PC-3 (cell line): ENCODE measurements around the gene ZNF467. TPM values are rescaled to one million over a fixed set of nuclear protein-coding genes. Genes with fewer than 3 reads are reported as not detected.

ENCODE experiments used
- ATAC-seq: fragments of 200-7000 bp; cut with Tn5 transposase; 2 replicates; pipeline ENCODE4 v1.9.1; 2020; ENCODE audit warnings: mild to moderate bottlenecking, moderate library complexity
- BruUV-seq: library from RNA; stranded (reverse); fragments of 400-500 nt; replicated peaks from 2 replicates; lab custom pipeline; 2021; lab: Mats Ljungman, UMichigan
- CTCF ChIA-PET: fragments of 300-600 bp; sonication (Branson Sonifier 250); formaldehyde crosslinking; loops from one replicate; lab custom pipeline; 2022; ENCODE audit warnings: antibody characterized with exemption; lab: Charles Lee
- POLR2A ChIA-PET: fragments of 300-600 bp; sonication (Branson Sonifier 250); formaldehyde crosslinking; loops from one replicate; lab custom pipeline; 2022; ENCODE audit warnings: antibody characterized with exemption; ENCODE audit not compliant: unreplicated experiment; lab: Charles Lee
- DNase-seq: peaks from one replicate; pipeline ENCODE4 v3.0.0-alpha.2; 2015
- H2AFZ ChIP-seq: fragments of 300-600 bp; sonication (generic); 2 replicates; pipeline ENCODE4 v1.6.0; 2016; ENCODE audit warnings: antibody characterized with exemption, low read length
- H3F3A ChIP-seq: fragments of 300-600 bp; sonication (generic); one replicate; pipeline ENCODE4 v1.6.0; 2017; ENCODE audit warnings: antibody characterized with exemption, low read length, control low read depth, mild to moderate bottlenecking; ENCODE audit not compliant: unreplicated experiment
- H3K27ac ChIP-seq: fragments of 300-600 bp; sonication (generic); 2 replicates; pipeline ENCODE4 v1.5.1; 2016; ENCODE audit warnings: mild to moderate bottlenecking, low read length
- H3K27me3 ChIP-seq: fragments of 300-600 bp; sonication (generic); 2 replicates; pipeline ENCODE4 v1.6.1; 2016; ENCODE audit warnings: low read length, mixed read lengths
- H3K36me3 ChIP-seq: fragments of 300-600 bp; sonication (generic); 2 replicates; pipeline ENCODE4 v1.6.1; 2016; ENCODE audit warnings: low read depth, mixed run types, low read length, mixed read lengths
- H3K4me1 ChIP-seq: fragments of 300-600 bp; sonication (generic); 2 replicates; pipeline ENCODE4 v1.5.1; 2016; ENCODE audit warnings: low read length; ENCODE audit not compliant: insufficient read depth
- H3K4me2 ChIP-seq: fragments of 300-600 bp; sonication (generic); 2 replicates; pipeline ENCODE4 v1.6.0; 2016; ENCODE audit warnings: low read length
- H3K4me3 ChIP-seq: fragments of 300-600 bp; sonication (generic); 2 replicates; pipeline ENCODE4 v1.5.1; 2016; ENCODE audit warnings: mild to moderate bottlenecking, low read length, mixed read lengths
- H3K79me2 ChIP-seq: fragments of 300-600 bp; sonication (generic); 2 replicates; pipeline ENCODE4 v1.6.1; 2017; ENCODE audit warnings: low read length, mixed read lengths
- H3K9ac ChIP-seq: fragments of 300-600 bp; sonication (generic); 2 replicates; pipeline ENCODE4 v1.6.0; 2016; ENCODE audit warnings: mild to moderate bottlenecking, low read length
- H3K9me2 ChIP-seq: fragments of 300-600 bp; sonication (generic); replicated peaks from 2 replicates; pipeline ENCODE4 v1.6.1; 2016; ENCODE audit warnings: mixed run types, low read length, mixed read lengths
- H3K9me3 ChIP-seq: fragments of 300-600 bp; sonication (generic); 2 replicates; pipeline ENCODE4 v1.6.1; 2016; ENCODE audit warnings: low read length, mixed read lengths
- H4K20me1 ChIP-seq: fragments of 300-600 bp; sonication (generic); 2 replicates; pipeline ENCODE4 v1.6.1; 2016; ENCODE audit warnings: low read length, mixed read lengths
- CTCF ChIP-seq: fragments of 300-600 bp; sonication (generic); conservative IDR thresholded peaks from 2 replicates; pipeline ENCODE4 v1.5.1; 2017; ENCODE audit warnings: antibody characterized with exemption, low read depth, mild to moderate bottlenecking, low read length
- EZH2 ChIP-seq: fragments of 300-600 bp; sonication (generic); IDR thresholded peaks from one replicate; pipeline ENCODE4 v1.6.1; 2017; ENCODE audit warnings: antibody characterized with exemption, mild to moderate bottlenecking, low read length; ENCODE audit not compliant: unreplicated experiment
- EZH2phosphoT487 ChIP-seq: fragments of 300-600 bp; sonication (generic); IDR thresholded peaks from 2 replicates; pipeline ENCODE4 v1.6.1; 2018; ENCODE audit warnings: mild to moderate bottlenecking, antibody characterized with exemption, low read length, borderline replicate concordance
- intact Hi-C: fragments of 100-400 bp; cut with micrococcal nuclease; formaldehyde crosslinking; loops from 2 replicates; pipeline ENCODE4 v1.9.0; 2023
- total RNA-seq: library from RNA; depleted of rRNA; stranded (reverse); fragments of >200 nt; gene quantifications from 2 replicates; pipeline ENCODE4 v1.2.3, GENCODE V29; 2014

Gene ZNF467
- total RNA-seq, 1 experiment from 2014 or later: 6.3 TPM

GRCh38 chr7:149729586-149729982 is 43.8 kb downstream of the ZNF467 start:
- no peak overlapping the region for H3K4me3 ChIP-seq
- CTCF ChIA-PET: no interaction called here
- H3K79me2 ChIP-seq: no peaks in the 10 kb centered on the region
- no peak overlapping the region for H3K4me2 ChIP-seq
- H3K9me3 ChIP-seq: no peaks in the 10 kb centered on the region
- H3K9me2 ChIP-seq: no peaks in the 10 kb centered on the region
- DNase-seq (no peak), ATAC-seq (no peak)
- no peaks in the 10 kb centered on the region for H3F3A ChIP-seq
- intact Hi-C loops: no loop called here
- no peaks in the 10 kb centered on the region for H4K20me1 ChIP-seq
- no peaks in the 10 kb centered on the region for H3K27me3 ChIP-seq
- POLR2A ChIA-PET: no interaction called here
- H3K36me3 ChIP-seq: no peaks in the 10 kb centered on the region
- no peak overlapping the region for H3K9ac ChIP-seq
- TF ChIP-seq EZH2phosphoT487: no peak
- no peak for TF ChIP-seq CTCF
- no peak for TF ChIP-seq EZH2
- BruUV-seq: no TSS peak
- no peak overlapping the region for H3K27ac ChIP-seq
- no peaks in the 10 kb centered on the region for H3K4me1 ChIP-seq
- H2AFZ ChIP-seq: no peak overlapping the region

- Histone ChIP-seq H3K27ac (no peak overlapping the region), H3K36me3 (no peaks in the 10 kb centered on the region), H4K20me1 (no peaks in the 10 kb centered on the region), H3K4me2 (no peak overlapping the region), H3F3A (no peaks in the 10 kb centered on the region), H3K79me2 (no peaks in the 10 kb centered on the region), H3K4me3 (no peak overlapping the region), H3K4me1 (no peaks in the 10 kb centered on the region), H3K9ac (no peak overlapping the region), H3K9me3 (no peaks in the 10 kb centered on the region), H3K9me2 (no peaks in the 10 kb centered on the region), H3K27me3 (no peaks in the 10 kb centered on the region), H2AFZ (no peak overlapping the region)
- no peak for TF ChIP-seq CTCF
- POLR2A ChIA-PET: no interaction called here
- CTCF ChIA-PET: no interaction called here
- BruUV-seq: no TSS peak
- ATAC-seq (no peak), DNase-seq (no peak)
- intact Hi-C loops: no loop called here
Measured at GRCh38 chr7:149728491-149729375, 44.7 kb downstream of the ZNF467 start.

GRCh38 chr7:149727899-149728476 is 45.4 kb downstream of the ZNF467 start:
- Histone ChIP-seq H3K9me2 (no peaks in the 10 kb centered on the region), H3K27ac (no peak overlapping the region), H3K4me2 (no peak overlapping the region), H3K4me1 (no peaks in the 10 kb centered on the region), H3K27me3 (no peaks in the 10 kb centered on the region), H3K79me2 (no peaks in the 10 kb centered on the region), H3K4me3 (no peak overlapping the region), H3K36me3 (no peaks in the 10 kb centered on the region), H2AFZ (no peak overlapping the region), H3F3A (no peaks in the 10 kb centered on the region), H3K9me3 (no peaks in the 10 kb centered on the region), H4K20me1 (no peaks in the 10 kb centered on the region), H3K9ac (no peak overlapping the region)
- intact Hi-C loops: no loop called here
- ChIA-PET CTCF (no interaction called here), POLR2A (no interaction called here)
- TF ChIP-seq CTCF (no peak), EZH2phosphoT487 (no peak), EZH2 (no peak)
- ATAC-seq (peak; percentile 74), DNase-seq (no peak)
- no TSS peak for BruUV-seq
